HepG2 (cell line): ENCODE results near the gene CCNYL1. TPM values are rescaled to one million over a fixed set of nuclear protein-coding genes. Genes with fewer than 3 reads are reported as not detected.

ENCODE experiments used
- CREB1 ChIP-seq, 2 experiments: fragments of 450-650 bp in 1 of 2; IDR thresholded peaks; 2 replicates each; pipeline ENCODE4 v1.6.1; 2016 to 2017; ENCODE audit warnings: control low read depth in 1 of 2, mild to moderate bottlenecking in 1 of 2, missing compliant biosample characterization in 1 of 2, missing genetic modification characterization in 1 of 2
- GTF3A ChIP-seq: sonication (generic); formaldehyde crosslinking; conservative IDR thresholded peaks from 2 replicates; pipeline ENCODE4 v1.4.0; 2020; ENCODE audit warnings: mild to moderate bottlenecking, missing genetic modification reagents
- HIVEP1 ChIP-seq: sonication (generic); formaldehyde crosslinking; IDR thresholded peaks from 2 replicates; pipeline ENCODE4 v1.4.0; 2020; ENCODE audit warnings: mild to moderate bottlenecking, missing genetic modification reagents
- IKZF1 ChIP-seq: fragments of 450-650 bp; IDR thresholded peaks from 2 replicates; pipeline ENCODE4 v1.7.1; 2016
- IKZF4 ChIP-seq: sonication (generic); formaldehyde crosslinking; IDR thresholded peaks from 2 replicates; pipeline ENCODE4 v1.5.1; 2020; ENCODE audit warnings: borderline replicate concordance, mild to moderate bottlenecking, low read depth, missing genetic modification reagents; ENCODE audit errors: not compliant biosample characterization
- PHF8 ChIP-seq: sonication (generic); formaldehyde crosslinking; IDR thresholded peaks from 2 replicates; pipeline ENCODE4 v1.5.0; 2020; ENCODE audit warnings: missing genetic modification reagents
- SALL2 ChIP-seq: sonication (generic); formaldehyde crosslinking; IDR thresholded peaks from 2 replicates; pipeline ENCODE4 v1.8.1; 2023; ENCODE audit warnings: mild to moderate bottlenecking, missing genetic modification reagents, inconsistent platforms
- SMAD3 ChIP-seq: sonication (generic); formaldehyde crosslinking; IDR thresholded peaks from 2 replicates; pipeline ENCODE4 v1.4.0; 2020; ENCODE audit warnings: missing genetic modification reagents
- SP4 ChIP-seq: sonication (generic); formaldehyde crosslinking; IDR thresholded peaks from 2 replicates; pipeline ENCODE4 v1.8.1; 2023; ENCODE audit warnings: mild to moderate bottlenecking, missing genetic modification reagents
- SRF ChIP-seq: IDR thresholded peaks from 2 replicates; pipeline ENCODE4 v1.6.1; 2011; ENCODE audit warnings: mild to moderate bottlenecking, low read depth, low read length, moderate library complexity
- YEATS4 ChIP-seq: sonication (generic); formaldehyde crosslinking; IDR thresholded peaks from 2 replicates; pipeline ENCODE4 v1.4.0; 2020; ENCODE audit warnings: missing genetic modification reagents, borderline replicate concordance
- ZFP36L1 ChIP-seq: sonication (generic); formaldehyde crosslinking; IDR thresholded peaks from 2 replicates; pipeline ENCODE4 v1.8.0; 2022; ENCODE audit warnings: mild to moderate bottlenecking, missing genetic modification reagents, moderate library complexity
- ZMYM4 ChIP-seq: sonication (generic); formaldehyde crosslinking; IDR thresholded peaks from 2 replicates; pipeline ENCODE4 v1.8.1; 2023; ENCODE audit warnings: mild to moderate bottlenecking, missing genetic modification reagents
- ZNF205 ChIP-seq: IDR thresholded peaks from 2 replicates; pipeline ENCODE4 v1.6.1; 2018; ENCODE audit warnings: missing biosample characterization, missing genetic modification reagents
- ZNF234 ChIP-seq: sonication (generic); formaldehyde crosslinking; conservative IDR thresholded peaks from 2 replicates; pipeline ENCODE4 v1.5.1; 2020; ENCODE audit warnings: mild to moderate bottlenecking, missing genetic modification reagents
- ZNF329 ChIP-seq: sonication (generic); formaldehyde crosslinking; IDR thresholded peaks from 2 replicates; pipeline ENCODE4 v1.9.0; 2021; ENCODE audit warnings: low read depth, mild to moderate bottlenecking, missing genetic modification reagents
- ZNF331 ChIP-seq: sonication (generic); formaldehyde crosslinking; IDR thresholded peaks from 2 replicates; pipeline ENCODE4 v1.4.0; 2020; ENCODE audit warnings: missing genetic modification reagents
- ZNF382 ChIP-seq: sonication (generic); formaldehyde crosslinking; IDR thresholded peaks from 2 replicates; pipeline ENCODE4 v1.5.0; 2020; ENCODE audit warnings: missing genetic modification reagents, mild to moderate bottlenecking, borderline replicate concordance
- ZNF550 ChIP-seq: sonication (generic); formaldehyde crosslinking; IDR thresholded peaks from 2 replicates; pipeline ENCODE4 v1.4.0; 2020; ENCODE audit warnings: mild to moderate bottlenecking, missing genetic modification reagents, borderline replicate concordance
- ZNF614 ChIP-seq: IDR thresholded peaks from 2 replicates; pipeline ENCODE4 v1.6.1; 2018; ENCODE audit warnings: missing biosample characterization, missing genetic modification reagents, inconsistent platforms, borderline replicate concordance
- ZNF766 ChIP-seq: sonication (generic); formaldehyde crosslinking; IDR thresholded peaks from 2 replicates; pipeline ENCODE4 v1.5.0; 2020; ENCODE audit warnings: missing genetic modification reagents, borderline replicate concordance
- polyA plus RNA-seq, 8 experiments: library from polyadenylated mRNA; depleted of rRNA in 3 of 8; stranded (reverse) in 7 of 8; unstranded in 1 of 8; fragments of >200 nt; fragmentation: Illumina TruSeq in 4 of 8; extraction: Trizol in 4 of 8; gene quantifications; 2 replicates each; pipeline versions ENCODE4 v1.2.1 to v1.2.3, GENCODE V29; 2011 to 2016; ENCODE audit warnings: low read depth in 4 of 8, missing spikeins in 1 of 8, mixed read lengths in 1 of 8; ENCODE audit not compliant: insufficient read depth in 1 of 8
- total RNA-seq, 5 experiments: library from RNA; depleted of rRNA; stranded (reverse); fragments of >200 nt; fragmentation: Illumina TruSeq; extraction: Trizol; gene quantifications; 2 replicates each; pipeline ENCODE4 v1.2.3, GENCODE V29; 2016; ENCODE audit warnings: low read depth in 1 of 5
- TF ChIP-seq, protein P1 (sequence below): sonication (generic); formaldehyde crosslinking; IDR thresholded peaks from 2 replicates; pipeline ENCODE4 v1.4.0; 2020; ENCODE audit warnings: missing genetic modification reagents, borderline replicate concordance
- TF ChIP-seq, protein P2 (sequence below): sonication (generic); formaldehyde crosslinking; IDR thresholded peaks from 2 replicates; pipeline ENCODE4 v1.5.0; 2020; ENCODE audit warnings: missing genetic modification reagents
- TF ChIP-seq, protein P3 (sequence below): sonication (generic); formaldehyde crosslinking; IDR thresholded peaks from 2 replicates; pipeline ENCODE4 v1.4.0; 2020; ENCODE audit warnings: missing genetic modification reagents

The CCNYL1 gene
- total and polyA plus RNA-seq, 2 of the 13 experiments (the other 11 are each of a cell fraction or from before 2014, with no cell fraction given) = 12.5 to 16.2 TPM

GRCh38 chr2:207768168-207768865 is 56.9 kb downstream of the CCNYL1 start (continued):
- 0 out of 2 replicates have a peak, but pooled peaks have one; percentile 22 for TF ChIP-seq YEATS4 (CRISPR knock-in tag)
- TF ChIP-seq PHF8 (CRISPR knock-in tag) = peak; percentile 56; the same call in 1 of the 2 replicates
- TF ChIP-seq, protein P1, sequence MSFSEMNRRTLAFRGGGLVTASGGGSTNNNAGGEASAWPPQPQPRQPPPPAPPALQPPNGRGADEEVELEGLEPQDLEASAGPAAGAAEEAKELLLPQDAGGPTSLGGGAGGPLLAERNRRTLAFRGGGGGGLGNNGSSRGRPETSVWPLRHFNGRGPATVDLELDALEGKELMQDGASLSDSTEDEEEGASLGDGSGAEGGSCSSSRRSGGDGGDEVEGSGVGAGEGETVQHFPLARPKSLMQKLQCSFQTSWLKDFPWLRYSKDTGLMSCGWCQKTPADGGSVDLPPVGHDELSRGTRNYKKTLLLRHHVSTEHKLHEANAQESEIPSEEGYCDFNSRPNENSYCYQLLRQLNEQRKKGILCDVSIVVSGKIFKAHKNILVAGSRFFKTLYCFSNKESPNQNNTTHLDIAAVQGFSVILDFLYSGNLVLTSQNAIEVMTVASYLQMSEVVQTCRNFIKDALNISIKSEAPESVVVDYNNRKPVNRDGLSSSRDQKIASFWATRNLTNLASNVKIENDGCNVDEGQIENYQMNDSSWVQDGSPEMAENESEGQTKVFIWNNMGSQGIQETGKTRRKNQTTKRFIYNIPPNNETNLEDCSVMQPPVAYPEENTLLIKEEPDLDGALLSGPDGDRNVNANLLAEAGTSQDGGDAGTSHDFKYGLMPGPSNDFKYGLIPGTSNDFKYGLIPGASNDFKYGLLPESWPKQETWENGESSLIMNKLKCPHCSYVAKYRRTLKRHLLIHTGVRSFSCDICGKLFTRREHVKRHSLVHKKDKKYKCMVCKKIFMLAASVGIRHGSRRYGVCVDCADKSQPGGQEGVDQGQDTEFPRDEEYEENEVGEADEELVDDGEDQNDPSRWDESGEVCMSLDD (CRISPR knock-in tag) = peak; percentile 27; the same call in 1 of the 2 replicates
- TF ChIP-seq, protein P2, sequence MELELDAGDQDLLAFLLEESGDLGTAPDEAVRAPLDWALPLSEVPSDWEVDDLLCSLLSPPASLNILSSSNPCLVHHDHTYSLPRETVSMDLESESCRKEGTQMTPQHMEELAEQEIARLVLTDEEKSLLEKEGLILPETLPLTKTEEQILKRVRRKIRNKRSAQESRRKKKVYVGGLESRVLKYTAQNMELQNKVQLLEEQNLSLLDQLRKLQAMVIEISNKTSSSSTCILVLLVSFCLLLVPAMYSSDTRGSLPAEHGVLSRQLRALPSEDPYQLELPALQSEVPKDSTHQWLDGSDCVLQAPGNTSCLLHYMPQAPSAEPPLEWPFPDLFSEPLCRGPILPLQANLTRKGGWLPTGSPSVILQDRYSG = no peak; the same call in 1 of the 2 replicates
- TF ChIP-seq ZFP36L1 = no peak
- TF ChIP-seq CREB1 (IDR thresholded peaks at IDR 0.05) = no peak
- TF ChIP-seq CREB1 (CRISPR knock-in tag; IDR thresholded peaks at IDR 0.05) = no peak
- no peak for TF ChIP-seq ZNF382 (CRISPR knock-in tag)
- no peak for TF ChIP-seq HIVEP1 (CRISPR knock-in tag)
- no peak; the same call in 1 of the 2 replicates for TF ChIP-seq ZNF331 (CRISPR knock-in tag)
- no peak for TF ChIP-seq GTF3A (CRISPR knock-in tag)
- 0 out of 2 replicates have a peak, but pooled peaks have one; percentile 53 for TF ChIP-seq ZNF329 (CRISPR knock-in tag)
- peak; percentile 26 for TF ChIP-seq IKZF4 (CRISPR knock-in tag)
- peak; percentile 20 for TF ChIP-seq ZNF550 (CRISPR knock-in tag)
- no peak for TF ChIP-seq IKZF1
- 0 out of 2 replicates have a peak, but pooled peaks have one; percentile 37 for TF ChIP-seq SMAD3 (CRISPR knock-in tag)
- peak; percentile 49 for TF ChIP-seq ZMYM4 (CRISPR knock-in tag)
- TF ChIP-seq SP4 = peak; percentile 27; the same call in 1 of the 2 replicates
- no peak for TF ChIP-seq ZNF205 (CRISPR knock-in tag)
- TF ChIP-seq SALL2 (CRISPR knock-in tag) = no peak; the same call in 1 of the 2 replicates
- TF ChIP-seq SRF = no peak
- TF ChIP-seq, protein P3, sequence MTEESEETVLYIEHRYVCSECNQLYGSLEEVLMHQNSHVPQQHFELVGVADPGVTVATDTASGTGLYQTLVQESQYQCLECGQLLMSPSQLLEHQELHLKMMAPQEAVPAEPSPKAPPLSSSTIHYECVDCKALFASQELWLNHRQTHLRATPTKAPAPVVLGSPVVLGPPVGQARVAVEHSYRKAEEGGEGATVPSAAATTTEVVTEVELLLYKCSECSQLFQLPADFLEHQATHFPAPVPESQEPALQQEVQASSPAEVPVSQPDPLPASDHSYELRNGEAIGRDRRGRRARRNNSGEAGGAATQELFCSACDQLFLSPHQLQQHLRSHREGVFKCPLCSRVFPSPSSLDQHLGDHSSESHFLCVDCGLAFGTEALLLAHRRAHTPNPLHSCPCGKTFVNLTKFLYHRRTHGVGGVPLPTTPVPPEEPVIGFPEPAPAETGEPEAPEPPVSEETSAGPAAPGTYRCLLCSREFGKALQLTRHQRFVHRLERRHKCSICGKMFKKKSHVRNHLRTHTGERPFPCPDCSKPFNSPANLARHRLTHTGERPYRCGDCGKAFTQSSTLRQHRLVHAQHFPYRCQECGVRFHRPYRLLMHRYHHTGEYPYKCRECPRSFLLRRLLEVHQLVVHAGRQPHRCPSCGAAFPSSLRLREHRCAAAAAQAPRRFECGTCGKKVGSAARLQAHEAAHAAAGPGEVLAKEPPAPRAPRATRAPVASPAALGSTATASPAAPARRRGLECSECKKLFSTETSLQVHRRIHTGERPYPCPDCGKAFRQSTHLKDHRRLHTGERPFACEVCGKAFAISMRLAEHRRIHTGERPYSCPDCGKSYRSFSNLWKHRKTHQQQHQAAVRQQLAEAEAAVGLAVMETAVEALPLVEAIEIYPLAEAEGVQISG (CRISPR knock-in tag) = peak; percentile 58
- TF ChIP-seq ZNF766 = 0 out of 2 replicates have a peak, but pooled peaks have one; percentile 16
- 0 out of 2 replicates have a peak, but pooled peaks have one; percentile 28 for TF ChIP-seq ZNF614 (CRISPR knock-in tag)
- no peak for TF ChIP-seq ZNF234 (CRISPR knock-in tag)
